SK-N-MC (cell line): Measurements from ENCODE around the gene USP48.

Experiments
- EZH2 ChIP-seq: fragments of 200-600 bp; sonication (generic); IDR thresholded peaks from one replicate; pipeline ENCODE4 v1.6.1; 2017; ENCODE audit warnings: antibody characterized with exemption
- POLR2AphosphoS5 ChIP-seq: IDR thresholded peaks from 2 replicates; pipeline ENCODE4 v1.6.1; 2012; ENCODE audit warnings: mild to moderate bottlenecking, low read depth, low read length, borderline replicate concordance

DNA sequence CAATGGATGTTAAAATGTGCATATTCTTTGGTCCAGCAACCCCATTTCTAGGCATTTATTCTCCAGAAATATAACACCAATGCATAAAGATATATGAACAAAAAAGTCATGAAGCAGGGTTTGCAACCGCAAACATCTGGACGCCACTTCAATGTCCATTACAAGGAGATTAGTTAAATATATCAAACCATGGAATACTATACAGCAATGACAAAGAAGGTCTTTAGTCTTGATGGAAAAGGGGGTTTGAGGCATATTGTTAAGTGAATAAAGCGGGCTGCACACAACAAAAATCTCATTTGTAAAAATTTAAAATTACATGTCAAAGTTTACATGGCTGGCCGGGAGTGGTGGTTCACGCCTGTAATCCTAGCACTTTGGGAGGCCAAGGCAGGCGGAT lies 145.4 kb downstream of the USP48 start:
- TF ChIP-seq EZH2, result no peak
- no peak for TF ChIP-seq POLR2AphosphoS5
